GM18861 (cell line): Measurements from ENCODE around the gene CCDC74B.
"Not testable (repeated sequence)": the region's sequence is repeated elsewhere in the genome, so short reads cannot be mapped to it uniquely, and the experiment has no call there.

Experiments used
- ATAC-seq: cut with Tn5 transposase; IDR thresholded peaks from one replicate; pipeline ENCODE4 v1.9.1; 2021; ENCODE audit not compliant: unreplicated experiment

Gene CCDC74B

DNA sequence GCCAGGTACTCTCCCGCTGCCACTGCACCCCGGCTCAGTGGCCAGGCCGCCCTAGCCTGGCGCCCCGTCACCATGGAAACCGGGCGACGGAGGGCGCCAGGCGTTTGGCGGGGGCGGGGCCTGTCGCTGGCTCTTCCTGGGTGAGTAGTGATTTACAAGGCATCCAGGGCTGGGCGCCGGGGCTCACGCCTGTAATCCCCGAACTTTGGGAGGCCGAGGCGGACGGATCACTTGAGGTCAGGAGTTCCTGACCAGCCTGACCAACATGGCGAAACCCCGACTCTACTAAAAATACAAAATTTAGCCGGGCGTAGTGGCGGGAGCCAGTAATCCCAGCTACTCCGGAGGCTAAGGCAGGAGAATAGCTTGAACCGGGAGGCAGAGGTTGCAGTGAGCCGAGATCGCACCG lies at the start of gene CCDC74B:
Gene CCDC74B, minus strand, starts transcription at position 107 of the 409 bp plus-strand sequence. CDS start 116 bp downstream, outside the sequence.
- ATAC-seq: peak; percentile 94

DNA sequence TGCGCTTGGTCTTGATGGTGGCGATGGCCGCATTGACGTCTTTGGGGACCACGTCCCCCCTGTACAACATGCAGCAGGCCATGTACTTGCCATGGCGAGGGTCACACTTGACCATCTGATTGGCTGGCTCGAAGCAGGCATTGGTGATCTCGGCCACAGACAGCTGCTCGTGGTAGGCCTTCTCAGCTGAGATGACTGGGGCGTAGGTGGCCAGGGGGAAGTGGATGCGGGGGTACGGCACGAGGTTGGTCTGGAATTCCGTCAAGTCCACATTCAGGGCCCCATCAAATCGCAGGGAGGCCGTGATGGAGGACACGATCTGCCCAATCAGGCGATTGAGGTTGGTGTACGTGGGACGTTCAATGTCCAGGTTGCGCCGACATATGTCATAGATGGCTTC lies 48.9 kb upstream of the CCDC74B start:
- not testable (repeated sequence) for ATAC-seq

DNA sequence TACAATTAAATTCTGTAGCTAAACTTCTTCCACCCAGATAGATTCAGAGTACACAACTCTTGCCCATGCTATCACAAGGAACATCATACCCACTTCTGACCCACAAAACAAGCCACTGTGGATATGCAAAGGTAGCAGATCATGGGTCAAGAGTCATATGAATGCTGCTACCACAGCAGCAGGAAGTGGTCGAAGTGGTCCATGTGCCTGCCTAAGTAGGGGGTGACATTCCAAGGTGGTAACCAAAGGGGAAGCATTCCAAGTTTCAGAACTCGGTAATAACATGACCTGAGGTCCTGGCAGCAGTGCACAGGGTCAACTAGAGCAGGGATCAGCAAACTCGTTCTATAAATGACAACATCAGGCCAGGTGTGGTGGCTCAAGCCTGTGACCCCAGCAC lies 47.5 kb upstream of the CCDC74B start:
- ATAC-seq: not testable (repeated sequence)

DNA sequence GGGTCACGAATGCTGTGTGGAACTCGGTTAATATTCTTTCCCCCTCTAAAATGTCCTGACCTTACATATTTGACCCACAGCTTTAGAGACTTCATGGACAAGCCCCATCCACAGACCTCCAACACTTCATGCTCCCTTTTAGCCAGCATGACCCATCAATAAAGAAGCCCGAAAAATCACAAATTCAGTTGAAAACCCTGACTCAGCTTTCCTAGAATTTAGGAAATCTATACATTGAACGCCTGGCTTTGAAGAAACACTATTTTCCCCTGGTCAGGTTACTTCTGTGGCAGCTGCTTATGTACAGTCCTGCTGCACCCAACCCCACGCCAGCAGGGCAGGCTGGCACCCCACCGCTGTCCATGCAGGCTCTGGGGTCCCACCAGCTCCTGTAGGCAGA lies 46.4 kb upstream of the CCDC74B start:
- not testable (repeated sequence) for ATAC-seq

DNA sequence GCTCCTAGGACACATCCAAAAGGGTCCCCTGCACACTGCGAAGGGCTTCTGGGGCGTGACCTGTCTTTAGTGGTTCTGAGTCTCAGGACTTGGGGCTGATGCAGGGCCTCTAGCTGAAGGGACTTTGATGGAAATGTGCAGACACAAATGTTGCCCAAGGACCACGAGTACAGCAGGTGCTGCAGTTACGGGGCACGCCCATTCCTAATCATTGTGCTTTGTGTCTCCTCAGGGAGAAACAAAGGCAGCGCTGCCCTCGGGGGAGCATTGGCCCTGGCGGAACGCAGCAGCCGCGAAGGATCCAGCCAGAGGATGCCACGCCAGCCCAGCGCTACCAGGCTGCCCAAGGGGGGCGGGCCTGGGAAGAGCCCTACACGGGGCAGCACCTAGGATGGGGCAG lies 45.3 kb upstream of the CCDC74B start:
- ATAC-seq: no peak

DNA sequence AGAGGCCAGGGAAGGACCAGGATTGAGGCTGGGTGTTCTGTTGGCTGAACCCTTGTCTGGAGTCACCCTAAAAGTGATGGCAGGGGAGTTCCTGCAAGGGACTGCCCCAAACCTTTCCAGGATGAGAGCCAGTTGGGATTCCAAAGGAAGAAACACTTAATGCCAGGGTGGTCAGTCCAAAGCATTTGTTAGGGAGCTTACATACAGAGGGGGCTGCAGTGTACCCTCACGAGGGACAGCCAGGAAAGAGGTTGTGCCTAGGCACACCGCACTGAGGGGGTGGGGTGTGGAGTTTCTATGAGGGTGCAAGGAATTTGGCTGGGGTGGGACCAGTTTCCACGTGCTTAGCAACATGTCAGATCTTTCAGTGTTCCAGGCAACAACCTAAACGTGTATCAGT lies 44.0 kb upstream of the CCDC74B start:
- not testable (repeated sequence) for ATAC-seq

DNA sequence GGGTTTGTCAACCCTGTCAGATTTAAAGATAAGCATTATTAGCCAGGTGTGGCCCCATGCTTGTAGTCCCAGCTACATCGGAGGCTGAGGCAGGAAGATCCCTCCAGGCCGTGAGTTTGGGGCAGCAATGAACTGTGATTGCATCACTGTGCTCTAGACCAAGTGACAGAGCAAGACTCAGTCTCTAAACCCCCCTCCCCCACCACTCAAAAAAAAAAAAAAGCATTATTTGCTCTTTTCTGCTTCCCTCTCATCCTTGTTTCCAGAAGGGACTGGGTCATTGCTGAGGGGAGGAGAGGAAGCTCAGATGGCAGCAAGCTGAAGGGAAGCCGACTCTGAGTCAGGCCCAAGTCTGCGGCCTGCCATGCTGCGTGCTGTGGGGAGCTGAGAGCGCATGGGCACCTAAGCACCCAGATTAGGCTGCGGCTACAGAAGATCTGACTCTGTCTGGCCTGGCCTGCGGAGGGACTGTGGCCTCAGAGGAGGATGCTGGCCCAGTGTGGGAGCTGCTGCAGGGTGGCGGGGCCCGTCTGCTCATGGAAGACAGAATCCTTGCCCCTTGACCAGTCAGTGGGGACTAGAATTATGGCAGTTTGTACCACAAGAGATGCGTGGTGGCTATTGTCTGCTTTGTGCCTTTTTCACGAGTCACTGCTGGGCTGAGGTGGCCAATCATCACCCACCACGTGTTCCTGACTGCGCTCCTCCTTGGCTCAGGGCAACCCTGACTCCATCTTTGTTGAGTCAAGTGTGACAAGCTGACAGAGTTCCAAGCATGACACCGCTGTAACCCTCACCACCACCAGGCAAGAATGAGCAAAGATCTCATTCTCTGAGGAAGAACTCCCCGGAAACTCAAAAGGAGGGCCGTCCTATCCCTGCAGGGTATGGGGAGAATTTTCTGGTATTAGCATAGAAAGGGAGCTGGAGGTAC lies 43.2 kb upstream of the CCDC74B start:
- not testable (repeated sequence) for ATAC-seq

DNA sequence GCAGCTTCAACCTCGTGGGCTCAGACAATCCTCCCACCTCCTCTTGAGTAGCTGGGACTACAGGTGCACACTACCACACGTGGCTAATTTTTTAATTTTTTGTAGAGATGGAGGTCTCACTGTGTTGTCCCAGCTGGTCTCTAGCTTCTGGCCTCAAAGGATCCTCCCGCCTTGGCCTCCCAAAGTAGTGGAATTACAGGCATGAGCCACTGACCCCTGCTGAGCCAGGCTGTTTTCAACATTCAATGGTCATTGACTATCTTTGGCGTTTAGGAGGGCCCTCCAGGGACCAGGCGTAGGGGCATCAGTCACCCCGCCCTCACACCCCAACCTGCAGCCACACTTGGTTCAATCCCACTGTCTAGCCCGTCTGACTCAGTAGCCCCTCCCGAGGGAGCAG lies 42.4 kb upstream of the CCDC74B start:
- ATAC-seq: no peak

DNA sequence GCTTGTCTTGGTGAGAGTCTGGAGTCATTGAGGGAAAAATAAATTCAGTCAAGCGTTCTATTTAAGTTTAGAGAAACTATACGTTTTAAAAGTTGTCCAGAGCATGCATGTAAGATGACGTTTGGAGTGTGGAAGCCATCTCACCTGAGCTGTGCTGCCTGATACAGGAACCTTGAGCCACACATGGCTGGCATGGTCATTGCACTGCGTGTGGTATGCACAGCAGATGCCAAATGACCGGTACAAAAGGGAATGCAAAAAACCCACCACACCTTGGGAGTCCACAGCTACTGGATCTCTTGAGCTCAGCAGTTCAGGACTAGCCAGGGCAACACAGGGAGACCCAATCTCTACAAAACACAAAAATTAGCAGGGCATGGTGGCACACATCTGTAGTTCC lies 41.5 kb upstream of the CCDC74B start:
- no peak for ATAC-seq

DNA sequence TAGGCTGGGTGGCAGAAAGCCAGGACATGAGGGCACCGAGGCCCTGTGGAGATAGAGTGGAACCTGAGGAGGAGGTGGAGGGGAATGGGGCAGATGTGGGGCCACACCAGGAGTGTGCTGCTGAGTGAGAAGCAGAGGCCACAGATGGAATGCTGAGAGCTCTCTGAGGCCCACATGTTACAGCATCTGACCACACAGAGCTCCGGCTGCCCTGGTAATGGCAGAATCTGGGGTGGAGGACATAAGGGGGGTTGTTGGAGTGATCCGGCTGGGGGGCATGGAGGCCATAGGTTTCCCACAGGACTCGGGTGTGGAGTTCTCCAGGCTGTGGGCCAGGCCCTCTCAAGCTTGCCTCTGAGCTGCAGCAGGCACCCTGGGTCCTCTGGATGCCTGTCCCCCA lies 41.0 kb upstream of the CCDC74B start:
- no peak for ATAC-seq

DNA sequence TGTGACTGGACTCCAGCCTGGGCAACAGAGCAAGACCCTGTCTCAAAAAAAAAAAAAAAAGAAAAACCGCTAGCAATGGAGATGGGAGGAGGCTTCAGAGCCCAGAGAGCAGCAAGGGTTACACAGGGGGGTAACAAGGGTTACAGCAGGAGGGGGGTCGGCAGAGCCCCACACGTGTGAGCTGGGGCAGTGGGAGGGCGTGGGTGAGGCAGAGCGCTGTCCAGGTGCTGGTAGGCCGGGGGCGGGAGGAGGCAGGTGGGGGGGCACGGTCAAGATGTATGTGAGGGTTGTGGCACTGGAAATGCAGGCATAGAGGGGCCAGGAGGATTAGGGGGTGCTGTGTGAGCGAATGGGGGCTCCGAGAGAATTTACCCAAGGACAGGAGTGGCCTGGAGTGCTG lies 40.5 kb upstream of the CCDC74B start:
- ATAC-seq: no peak

DNA sequence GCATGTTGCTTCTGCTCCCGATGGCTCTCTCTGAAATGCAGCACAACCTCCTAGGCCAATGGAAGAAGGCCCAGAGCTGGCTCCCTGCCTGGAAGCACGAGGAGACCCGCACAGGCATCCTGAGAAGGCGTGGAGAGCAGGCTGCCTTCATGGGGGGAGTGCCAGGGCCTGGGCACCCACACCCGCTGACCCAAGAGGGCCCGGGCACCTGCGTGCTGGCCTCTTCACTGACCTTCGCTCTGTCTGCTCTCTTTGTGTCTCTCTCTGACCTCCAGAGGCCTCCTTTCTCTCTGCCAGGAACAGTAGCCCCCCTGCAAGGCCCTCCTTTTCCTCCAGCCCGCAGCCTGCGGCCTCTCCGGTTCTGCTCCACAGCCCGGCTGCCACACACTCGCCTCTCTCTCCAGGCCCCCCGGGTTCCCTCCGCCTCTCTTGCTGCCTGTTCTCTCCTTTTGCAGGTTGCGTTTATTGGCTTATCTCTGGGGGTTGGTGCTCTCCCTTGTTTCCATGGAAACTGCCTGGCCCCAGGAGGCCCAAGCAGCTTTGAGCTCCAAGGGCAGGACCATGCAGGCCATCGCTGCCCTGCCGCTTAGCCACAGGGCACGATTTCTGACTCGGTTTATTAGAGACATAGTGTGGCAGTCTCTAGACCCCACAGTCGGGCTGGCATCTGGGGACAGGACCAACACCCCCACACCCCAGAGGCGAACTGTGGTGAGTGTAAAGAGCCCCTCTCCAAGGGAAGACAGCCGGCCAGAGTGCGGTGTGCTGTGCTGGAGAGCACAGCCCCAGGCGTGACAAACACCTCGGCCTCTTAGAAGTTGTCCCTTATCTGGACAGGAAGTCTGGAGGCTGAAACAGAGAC lies 38.8 kb upstream of the CCDC74B start:
- ATAC-seq: no peak

DNA sequence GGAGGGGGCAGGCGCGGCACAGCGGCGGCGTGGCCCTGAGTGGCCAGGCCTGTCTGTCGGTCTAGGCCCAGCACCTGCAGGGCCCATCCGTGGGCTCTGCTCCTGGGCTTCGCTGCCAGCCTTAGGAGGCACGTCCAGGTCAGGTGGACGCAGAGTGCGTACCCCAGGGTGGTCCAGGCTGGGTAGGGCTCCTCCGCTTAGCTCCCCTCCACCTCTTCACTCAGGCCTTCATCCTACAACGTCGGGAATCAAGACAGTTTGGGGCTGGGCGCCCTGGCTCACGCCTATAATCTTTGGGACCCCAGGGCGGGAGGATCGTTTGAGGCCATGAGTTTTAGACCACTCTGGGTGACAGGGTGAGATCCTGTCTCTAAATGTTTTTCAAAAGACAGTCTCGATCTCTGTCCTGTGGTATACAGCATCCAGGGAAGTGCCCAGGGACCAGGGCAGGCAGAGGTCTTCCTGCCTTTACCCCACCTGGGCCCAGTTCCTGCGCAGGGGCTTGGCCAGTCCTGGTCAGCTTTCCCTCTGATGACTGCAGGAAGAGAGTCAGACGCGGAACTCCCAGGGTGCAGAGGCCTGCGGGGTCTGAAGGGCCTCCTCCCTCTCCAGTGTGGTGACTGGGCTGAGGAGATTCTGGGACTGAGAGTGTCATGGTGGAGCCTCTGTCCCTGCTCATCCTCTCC lies 38.1 kb upstream of the CCDC74B start:
- not testable (repeated sequence) for ATAC-seq

DNA sequence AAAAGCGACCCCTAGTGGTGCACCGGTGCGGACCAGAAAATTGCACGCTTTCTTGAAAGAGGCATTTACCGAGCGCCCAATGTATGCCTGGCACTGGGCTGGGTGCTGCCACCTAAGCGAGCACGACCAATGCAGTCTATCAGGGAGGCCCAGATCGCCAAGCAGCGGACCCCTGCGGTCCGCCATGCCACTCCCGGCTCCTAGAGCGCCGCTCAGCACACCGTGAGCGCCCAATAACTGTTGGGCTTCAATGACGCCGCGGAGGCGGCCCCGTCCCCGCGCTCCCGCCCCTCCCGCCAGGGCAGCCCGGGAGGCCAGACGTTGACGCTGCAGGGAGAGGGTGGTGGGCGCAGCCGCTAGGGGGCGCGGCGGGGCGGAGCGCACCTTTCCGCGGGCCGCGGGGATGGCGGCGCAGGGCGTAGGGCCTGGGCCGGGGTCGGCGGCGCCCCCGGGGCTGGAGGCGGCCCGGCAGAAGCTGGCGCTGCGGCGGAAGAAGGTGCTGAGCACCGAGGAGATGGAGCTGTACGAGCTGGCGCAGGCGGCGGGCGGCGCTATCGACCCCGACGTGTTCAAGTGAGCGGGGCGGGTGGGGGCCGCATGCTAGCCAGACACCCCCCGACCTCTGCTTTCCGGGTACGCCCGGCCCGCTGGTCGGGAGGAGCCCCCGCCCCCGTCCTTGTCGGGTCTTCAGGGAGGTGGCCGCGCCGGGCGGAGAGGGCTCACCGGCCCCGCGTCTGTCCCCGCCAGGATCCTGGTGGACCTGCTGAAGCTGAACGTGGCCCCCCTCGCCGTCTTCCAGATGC lies 37.2 kb upstream of the CCDC74B start, which contains the start of gene MZT2B:
Gene MZT2B, plus strand, starts transcription at position 383 of the 803 bp plus-strand sequence. Its CDS starts 21 bp downstream, at position 404.
- ATAC-seq: peak; percentile 80

DNA sequence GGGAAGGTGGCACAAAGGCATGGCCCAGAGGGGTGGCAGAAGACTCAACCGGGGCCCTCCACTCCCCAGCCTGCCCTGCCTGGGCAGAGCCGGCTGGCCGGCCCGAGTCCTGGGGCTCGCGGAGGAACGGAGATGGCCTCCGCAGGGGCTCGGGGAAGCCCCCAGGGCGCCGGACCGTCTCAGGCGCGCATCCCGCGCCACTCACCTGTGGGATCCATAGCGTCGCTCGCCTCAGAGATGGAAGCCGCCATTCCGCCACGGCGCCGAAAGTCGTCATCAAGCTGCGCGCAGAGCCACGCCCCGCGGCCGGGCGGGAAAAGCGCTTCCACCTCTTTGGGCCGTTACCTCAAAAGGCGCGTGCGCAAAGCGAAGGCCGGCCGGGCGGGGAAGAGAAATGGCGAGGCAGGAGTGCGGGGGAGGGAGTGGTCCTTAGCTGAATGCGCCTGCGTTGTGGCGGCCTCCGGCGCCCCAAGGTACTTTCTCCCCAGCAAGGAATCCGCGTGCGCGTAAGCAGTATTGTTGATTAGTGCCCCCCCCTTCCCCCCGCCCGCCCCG lies 36.5 kb upstream of the CCDC74B start, which contains the start of gene SMPD4:
Gene SMPD4, minus strand, starts transcription at position 278 of the 555 bp plus-strand sequence. CDS start 5,010 bp downstream, outside the sequence.
- peak; percentile 63 for ATAC-seq

DNA sequence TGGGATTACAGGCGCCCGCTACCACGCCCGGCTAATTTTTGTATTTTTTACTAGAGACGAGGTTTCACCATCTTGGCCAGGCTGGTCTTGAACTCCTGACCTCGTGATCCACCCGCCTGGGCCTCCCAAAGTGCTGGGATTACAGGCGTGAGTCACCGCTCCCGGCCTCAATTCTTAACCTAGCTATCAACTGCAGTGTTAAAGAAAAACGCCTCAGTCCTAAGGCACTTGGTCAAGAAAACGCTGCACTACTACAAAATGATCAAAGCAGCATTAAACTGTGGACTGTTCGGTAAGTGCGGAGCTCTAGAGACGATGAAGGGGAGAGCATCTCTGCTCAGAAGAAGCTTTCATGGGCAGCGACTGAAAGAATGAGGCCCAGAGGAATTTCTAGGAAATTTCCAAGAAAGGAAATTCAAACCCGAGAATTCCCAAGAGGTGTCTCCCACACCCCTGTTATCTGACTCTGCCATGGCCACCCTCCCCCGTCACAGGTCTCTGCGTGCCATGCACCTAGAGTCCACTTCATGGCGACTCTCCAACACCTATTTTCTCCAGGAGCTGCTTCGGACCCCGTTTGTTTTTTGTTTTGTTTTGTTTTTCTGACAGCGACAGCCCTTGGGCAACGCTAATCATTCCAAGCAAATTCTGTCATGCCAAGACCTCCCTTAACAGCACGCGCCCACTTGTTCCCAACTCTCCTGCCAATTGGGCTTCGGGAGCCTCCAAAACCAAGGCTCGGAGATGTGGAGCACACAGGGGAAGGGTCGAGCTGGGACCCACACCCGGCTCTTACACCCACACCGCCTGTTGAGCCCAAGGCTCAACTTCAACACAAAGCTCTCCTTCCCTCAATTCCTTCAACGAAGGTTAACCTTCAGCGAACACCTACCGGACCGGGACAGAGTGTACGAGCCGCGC lies 35.8 kb upstream of the CCDC74B start:
- ATAC-seq: not testable (repeated sequence)

DNA sequence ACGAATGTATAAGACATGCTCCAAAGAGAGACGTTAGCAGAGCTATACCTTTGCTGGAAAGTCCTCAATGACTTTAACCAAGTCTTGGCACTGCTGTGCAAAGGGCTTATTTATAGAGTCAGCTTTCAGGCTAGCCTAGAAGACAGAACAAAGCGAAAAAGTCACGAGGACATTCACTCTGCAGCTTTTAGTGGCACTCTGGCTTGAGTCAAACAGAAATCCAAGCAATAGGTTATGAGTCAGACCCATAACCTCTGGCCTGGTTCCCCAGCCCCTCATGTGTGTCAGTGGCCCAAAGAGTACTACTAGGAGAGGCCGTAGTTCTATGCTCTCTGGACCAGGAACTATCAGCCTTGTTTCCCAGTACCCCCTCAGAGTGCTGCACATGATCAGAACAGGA lies 30.0 kb upstream of the CCDC74B start:
- ATAC-seq: peak; percentile 71

DNA sequence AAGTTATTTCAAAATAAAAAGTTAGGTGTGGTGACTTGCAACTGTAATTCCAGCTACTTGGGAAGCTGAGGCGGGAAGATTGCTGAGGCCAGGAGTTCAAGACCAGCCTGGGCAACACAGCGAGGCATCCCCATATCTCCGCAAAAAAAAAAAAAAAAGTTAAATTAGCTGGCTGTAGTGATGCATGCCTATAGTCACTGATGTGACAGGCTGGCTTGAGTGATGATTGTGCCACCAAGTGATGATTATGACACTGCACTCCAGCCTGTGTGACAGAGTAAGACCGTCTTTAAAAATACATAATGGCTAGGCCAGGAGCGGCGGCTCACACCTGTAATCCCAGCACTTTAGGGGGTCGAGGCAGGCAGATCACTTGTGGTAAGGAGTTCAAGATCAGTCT lies 25.0 kb upstream of the CCDC74B start:
- no peak for ATAC-seq

DNA sequence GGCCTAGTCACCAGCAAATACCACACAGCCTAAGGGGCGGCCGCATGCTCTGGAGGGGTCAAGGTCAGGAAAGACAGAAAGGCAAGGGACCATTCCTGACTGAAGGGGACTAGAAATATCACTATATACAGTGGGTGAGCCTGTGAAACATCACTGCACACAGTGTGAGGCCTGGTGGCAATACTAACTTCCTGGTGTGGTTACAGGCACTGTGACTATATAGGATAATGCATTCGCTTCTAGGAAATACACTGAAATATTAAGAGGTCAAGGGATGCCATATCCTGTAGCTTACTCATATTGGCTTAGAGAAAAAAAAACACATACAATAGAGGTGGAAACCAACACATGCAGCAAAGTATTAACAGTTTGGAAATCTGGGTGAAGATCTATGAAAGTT lies 24.3 kb upstream of the CCDC74B start:
- not testable (repeated sequence) for ATAC-seq
